ENCODE results near the gene CADPS2.
"Not testable (repeated sequence)": the region's sequence is repeated elsewhere in the genome, so short reads cannot be mapped to it uniquely, and the experiment has no call there.

Gene CADPS2

DNA sequence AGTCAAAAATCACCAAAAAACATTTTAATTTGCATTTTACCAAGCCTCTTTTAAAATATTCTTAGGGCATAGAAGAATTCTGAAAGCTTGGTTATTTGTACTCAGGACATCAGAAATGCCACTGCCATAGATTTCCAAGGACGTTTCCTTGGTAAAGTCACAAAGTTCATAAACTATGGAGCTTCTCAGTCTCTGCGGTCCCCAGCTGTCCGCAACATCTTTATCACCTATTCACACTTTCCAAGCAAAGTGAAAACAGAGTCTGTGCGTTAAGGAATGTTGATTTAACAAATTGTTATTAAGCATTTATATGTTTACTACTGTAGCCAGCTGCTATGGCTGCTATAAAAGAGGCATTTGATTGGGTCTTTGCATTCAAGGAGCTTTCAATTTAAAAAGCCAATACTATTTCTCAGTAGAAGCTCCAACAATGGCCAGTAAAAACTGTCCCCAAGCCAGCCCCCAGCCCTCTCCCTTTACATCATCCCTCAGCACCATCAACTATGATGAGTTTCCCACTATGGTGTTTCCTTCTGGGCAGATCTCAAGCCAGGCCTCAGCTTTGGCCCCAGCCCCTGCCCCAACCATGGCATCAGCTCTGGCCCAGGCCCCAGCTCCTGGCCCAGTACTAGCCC, 36.8 kb downstream of the CADPS2 start:
- no peak for DNase-seq

DNA sequence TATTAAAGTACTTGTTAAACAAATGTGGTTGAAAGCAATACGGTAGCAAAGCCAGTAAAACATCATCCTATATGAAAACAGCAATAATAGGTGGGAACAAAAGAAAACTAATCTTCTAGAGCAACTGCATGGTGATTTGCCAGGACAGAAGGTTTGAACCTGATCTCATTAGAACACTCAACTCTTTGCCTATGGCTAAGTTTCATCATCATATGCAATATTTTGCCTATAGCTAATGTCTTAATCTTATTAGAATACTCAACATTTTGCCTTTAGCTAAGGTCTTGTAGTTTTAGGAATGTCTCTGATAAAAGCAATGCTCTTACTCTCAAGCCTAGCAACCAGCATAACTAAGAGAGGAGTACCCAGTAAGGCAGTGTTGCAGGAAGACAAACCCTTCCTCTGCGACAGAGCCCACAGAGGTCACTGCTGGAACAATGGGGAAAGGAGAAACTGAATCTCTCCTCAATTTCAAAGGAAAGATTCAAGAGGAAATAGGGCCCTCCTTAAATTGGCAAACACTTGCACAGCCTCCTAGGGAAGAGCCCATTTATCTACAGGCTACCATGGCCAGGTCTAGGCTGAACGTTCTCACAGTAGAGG, 38.3 kb downstream of the CADPS2 start:
- DNase-seq = no peak

DNA sequence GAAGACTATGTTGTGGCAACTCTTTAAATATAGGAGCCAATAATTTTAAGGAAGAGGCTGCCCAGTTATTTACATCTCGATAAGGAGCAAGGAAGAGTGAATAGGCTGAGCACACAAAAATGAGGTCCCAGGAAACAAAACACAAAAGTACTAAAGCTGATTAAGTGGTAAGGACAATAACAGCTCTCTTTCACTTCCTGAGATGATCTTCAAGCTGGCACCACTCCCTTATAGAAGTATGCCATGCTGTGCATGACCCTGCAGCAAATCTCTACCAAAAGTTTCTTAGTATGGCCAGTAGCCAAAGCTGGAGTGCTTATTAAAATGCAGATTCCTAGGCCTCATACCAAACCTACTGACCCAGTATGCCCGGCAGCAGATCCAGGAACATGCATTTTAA, 39.7 kb downstream of the CADPS2 start:
- no peak for DNase-seq

DNA sequence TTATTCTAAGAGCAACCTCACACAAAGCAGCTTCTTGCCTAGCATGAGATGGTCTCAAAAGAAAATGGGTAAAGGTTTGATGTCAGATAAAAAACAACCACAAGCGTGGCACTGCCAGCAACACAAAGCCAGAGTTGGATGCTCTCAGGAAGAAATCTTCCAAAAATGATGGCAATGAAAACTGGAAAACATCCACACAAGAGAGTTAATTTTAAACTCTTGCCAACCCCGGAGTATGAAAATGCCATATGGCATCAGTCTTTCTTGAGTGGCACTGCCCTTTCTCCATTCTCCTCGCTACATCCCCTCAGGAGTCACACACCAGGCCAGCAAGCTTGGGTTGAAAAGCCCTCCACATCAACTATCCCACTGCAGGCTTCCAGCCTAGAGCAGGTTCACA, 41.0 kb downstream of the CADPS2 start:
- no peak for DNase-seq

DNA sequence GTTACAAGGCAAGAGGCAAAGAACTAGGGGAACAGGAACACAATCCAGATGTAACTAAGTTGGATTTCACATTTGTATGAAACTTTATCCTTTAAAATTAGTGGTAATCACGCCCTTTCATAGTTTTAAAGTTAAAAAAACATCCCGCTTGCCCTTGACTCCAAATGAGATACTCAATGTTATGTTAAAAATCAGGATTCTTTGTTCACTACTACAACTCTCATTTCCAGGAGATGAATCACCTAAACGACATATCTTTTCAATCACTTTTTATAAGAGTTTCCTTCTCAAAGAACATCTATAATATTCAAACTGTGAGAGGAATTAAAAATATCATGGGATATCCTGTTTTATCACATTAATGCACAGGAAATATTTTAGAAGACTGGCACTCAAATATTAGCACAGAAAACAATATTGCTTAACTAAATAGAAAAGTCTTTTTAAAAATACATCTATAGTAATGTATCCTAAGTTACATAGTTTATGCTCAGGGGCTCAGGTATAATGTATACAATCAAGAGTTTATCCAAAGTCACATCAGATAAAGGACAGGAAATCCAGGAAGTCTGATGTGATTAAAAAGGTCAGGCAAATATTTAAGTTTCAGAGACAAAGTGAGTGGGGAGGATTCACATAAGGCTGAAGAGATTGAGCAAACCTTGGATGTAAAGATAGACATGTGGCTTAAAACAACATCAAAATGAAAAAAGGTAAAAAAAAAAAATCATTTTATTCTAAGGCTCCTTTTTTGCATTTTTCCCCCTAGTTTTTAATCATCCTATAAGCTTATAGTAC, 41.9 kb downstream of the CADPS2 start:
- no peak for DNase-seq

DNA sequence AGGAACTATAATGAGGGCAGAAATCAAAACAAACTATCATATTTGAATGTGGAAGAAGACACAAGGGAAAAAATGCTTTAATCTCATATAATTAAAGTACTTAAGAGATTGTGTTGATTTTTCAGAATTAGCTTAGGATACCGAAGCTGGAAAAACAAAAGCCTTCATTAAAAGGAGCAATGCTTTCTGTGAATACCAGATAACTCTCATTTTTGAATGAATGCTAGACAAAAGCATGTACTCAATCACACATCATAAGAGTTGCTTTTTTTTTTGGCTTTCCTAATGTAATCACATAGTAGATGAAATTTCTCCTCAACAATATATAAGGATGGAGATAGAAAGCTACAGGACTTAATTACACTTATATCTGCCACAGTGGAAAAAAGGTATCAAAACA, 43.3 kb downstream of the CADPS2 start:
- no peak for DNase-seq

DNA sequence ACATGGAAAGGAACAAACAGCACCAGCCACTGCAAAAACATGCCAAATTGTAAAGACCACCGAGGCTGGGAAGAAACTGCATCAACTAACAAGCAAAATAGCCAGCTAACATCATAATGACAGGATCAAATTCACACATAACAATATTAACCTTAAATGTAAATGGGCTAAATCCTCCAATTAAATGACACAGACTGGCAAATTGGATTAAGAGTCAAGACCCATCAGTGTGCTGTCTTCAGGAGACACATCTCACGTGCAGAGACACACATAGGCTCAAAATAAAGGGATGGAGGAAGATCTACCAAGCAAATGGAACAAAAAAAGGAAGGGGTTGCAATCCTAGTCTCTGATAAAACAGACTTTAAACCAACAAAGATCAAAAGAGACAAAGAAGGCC, 50.0 kb downstream of the CADPS2 start:
- DNase-seq = not testable (repeated sequence)

DNA sequence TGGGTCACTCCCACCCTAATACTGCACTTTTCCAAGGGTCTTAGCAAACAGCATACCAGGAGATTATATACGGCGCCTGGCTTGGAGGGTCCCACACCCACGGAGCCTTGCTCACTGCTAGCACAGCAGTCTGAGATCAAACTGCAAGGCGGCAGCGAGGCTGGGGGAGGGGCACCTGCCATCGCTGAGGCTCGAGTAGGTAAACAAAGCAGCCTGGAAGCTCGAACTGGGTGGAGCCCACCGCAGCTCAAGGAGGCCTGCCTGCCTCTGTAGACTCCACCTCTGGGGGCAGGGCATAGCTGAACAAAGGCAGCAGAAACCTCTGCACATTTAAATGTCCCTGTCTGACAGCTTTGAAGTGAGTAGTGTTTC, 51.7 kb downstream of the CADPS2 start:
- DNase-seq = not testable (repeated sequence)

DNA sequence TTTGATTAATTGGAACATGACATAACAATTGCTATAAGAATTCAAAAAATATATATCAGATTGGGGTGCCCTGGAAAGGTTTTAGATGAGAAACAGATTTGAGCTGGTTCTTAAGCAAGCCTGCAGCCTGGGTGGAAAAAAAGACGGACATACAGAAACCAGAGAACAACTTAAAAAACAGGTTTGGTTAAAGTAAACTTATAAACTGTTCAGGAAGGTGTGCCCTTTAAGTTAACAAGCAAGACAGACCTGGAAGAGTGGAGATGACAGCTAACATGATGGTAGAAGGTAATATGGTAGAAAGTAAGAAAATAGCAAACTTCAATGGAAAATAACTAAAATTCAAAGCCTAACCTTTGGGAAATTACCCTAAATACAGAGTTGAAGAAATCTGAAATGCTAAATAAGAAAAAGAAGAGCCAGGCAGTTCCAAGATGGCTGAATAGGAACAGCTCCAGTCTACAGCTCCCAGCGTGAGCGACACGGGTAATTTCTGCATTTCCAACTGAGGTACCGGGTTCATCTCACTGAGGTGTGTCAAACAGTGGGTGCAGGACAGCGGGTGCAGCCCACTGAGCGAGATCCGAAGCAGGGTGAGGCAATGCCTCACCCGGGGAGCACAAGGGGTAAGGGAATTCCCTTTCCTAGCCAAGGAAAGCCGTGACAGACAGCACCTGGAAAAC, 52.2 kb downstream of the CADPS2 start:
- DNase-seq = no peak

DNA sequence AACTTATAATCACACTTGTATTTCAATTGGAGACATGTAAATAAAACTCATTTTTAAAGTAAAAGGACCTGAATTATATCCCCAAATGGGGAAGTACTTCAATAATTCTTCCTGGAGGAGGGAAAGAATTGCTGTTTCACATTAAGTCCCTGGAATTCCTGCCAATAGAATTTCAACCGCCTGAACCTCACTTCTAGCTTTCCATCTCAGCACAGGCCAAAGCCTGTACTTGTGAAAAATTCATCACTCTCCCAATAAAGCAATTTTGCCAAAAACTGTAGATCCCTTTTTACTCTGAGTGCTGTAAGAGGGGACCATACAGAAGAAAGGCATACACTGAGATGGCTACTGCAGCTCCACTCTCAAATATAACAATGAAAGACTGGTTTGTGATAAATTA, 54.8 kb downstream of the CADPS2 start:
- DNase-seq = no peak

DNA sequence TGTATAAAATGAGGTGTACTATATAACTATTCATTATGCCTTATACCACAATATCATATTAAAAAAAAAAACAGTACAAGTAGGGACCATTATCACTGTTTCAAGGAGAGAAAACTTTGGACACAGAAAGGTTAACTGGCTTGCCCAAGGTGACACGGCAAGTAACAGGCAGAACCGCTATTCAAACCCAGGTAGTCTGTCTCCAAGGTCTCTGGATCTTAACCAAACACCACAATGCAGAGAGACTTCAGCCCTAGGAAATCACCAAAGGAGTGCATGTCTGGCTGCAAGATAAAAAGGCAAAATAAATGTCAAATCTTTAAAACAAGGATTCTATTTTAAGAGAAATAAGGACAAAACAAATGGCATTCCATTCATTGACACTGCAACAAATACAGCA, 56.3 kb downstream of the CADPS2 start:
- DNase-seq = no peak

DNA sequence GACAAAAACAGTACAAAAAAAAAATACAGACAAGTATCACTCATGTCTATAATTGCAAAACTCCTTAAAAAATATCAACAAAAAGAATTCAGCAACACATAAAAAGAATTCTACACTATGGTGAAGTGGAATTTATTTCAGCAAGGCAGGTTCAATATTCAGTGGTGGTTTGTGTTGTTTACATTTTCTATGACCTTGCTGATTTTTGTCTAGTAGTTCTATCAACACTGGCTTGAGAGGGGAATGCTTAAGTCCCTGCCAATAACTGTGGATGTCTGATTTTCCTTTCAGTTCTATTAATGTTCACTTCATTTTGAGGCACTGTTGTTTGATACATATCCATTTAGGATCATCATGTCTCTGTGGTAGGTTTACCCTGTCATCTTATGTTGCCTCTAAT, 58.5 kb downstream of the CADPS2 start:
- no peak for DNase-seq

DNA sequence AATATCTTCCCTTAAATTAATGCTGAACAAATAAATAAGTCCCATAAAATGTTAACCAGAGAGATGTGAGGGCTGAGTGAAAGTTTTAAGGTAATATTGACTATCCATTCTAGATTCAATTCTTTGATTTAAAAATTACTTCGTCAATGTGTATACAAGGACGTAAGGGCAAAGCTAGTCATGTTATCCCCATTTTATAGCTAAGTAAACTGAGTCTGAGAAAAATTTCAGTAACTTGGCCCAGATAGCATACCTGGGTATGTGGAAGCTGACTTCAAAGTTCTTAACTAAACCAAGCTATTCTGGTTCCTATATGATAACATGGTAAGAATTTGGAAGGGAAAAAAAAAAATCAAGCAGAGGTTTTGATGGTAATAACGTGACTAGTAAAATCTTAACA, 72.4 kb downstream of the CADPS2 start:
- DNase-seq = no peak

DNA sequence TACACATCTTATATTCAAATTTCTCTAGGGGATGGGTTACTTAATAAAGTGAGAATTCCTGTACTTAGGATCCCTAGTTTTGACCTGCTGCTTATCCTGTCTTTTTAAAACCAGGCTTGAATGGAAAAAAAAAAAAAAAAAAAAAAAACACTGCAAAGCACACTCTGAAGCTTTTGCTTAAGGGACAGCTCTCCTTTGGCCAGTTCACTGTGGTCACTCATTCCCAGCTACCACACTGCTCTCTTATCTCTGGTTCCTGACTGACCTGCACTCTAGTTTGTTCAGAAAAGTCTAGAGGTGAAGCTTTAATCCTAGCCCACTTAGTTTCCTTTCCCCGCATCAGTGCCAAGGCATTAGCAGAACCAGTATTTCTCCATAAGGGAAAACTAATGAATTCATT, 82.4 kb downstream of the CADPS2 start:
- no peak for DNase-seq

DNA sequence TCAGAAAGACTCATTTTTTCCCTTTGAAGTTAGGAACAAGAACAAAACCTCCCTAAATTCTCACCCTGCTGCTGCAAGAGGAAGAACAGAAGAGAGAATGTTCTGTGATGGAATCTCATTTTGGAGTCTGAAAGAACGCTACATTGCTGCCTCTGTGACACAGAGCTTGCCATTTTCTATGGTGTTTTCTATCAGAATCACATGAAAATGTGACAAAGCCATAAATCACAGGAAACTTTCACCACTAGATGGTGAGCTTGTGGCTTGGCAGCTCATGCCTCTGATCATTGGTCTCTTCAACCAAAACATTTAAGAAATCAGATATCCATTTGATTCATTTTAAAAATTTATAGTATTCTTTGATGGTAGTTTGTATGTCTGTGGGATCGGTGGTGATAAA, 82.9 kb downstream of the CADPS2 start:
- DNase-seq = no peak

DNA sequence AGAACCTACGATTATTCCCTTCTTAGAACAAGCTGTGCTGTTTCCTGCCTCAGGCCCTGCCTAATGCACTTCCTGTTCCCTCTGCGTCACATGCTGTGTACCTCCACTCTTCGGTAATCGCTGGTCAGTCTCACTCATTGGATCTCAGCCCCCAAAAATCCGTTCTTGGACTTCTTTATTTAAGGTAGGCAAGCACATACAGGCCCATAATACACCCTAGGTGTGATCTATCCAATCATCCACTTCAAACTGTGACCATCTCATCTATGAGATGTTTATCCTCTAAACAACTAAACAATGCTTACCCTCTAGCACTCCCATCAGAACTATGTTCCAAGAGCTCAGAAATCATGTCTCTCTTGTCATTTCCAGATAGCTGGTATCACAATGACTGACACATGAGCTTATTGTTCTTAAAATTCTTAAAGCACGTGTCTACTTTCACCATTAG, 83.9 kb downstream of the CADPS2 start:
- DNase-seq = no peak

DNA sequence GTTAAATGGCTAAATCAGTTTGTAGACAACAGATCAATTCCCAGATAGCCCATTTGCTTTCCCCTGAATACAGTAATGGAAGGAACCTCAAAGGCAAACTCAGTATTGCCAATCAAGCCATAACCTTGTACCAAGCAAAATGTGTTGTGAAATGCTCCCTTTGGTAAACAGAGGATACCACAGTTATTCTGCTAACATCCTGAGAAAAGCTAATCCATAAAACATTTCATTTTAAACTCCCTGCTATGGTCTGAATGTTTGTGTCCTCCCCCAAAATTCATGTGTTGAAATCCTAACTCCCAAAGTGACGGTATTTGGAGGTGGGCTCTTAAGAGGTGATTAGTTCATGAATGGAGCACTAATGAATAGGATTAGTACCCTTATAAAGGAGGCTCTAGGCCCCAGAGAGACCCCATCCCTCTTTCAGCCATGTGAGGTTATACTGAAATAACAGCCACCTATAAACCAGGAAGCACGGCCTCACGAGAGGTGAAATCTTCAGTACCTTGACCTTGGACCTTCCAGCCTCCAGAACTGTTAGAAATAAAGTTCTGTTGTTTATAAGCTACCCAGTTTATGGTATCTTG, 94.2 kb downstream of the CADPS2 start:
- DNase-seq = no peak

DNA sequence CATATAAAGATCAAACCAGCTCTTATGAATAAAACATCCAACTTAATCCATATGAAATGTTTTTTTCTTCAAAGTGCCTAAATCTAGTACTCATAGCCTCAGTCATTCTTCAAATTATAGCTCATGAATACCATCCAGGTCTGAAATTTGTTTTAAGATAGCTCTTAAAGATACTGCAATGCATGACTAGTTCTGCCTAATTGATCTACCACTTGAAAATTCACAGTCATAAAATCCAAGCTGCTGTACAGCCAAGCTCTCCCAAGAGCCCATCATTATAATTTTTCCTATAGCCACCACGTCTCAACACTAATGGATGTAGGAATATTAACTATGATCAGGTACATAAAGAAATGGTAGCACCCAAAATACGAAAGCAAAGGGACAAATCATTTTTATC, 95.7 kb downstream of the CADPS2 start:
- peak; percentile 7 for DNase-seq

DNA sequence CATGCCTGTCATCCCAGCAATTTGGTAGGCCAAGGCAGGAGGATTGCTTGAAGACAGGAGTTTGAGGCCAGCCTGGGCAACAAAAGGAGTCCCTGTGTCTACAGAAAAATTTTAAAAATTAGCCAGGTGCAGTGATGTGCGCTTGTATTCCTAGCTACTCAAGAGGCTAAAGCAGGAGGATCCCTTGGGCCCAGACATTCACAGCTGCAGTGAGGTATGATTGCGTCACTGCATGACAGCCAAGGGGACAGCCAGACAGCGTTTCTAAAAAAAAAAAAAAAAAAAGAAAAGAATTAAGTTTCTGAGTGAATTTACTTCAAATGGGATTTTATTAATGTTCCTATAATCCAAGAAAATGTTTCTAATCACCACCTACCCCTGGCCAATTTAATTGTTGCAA, 96.1 kb downstream of the CADPS2 start:
- peak; percentile 13 for DNase-seq

DNA sequence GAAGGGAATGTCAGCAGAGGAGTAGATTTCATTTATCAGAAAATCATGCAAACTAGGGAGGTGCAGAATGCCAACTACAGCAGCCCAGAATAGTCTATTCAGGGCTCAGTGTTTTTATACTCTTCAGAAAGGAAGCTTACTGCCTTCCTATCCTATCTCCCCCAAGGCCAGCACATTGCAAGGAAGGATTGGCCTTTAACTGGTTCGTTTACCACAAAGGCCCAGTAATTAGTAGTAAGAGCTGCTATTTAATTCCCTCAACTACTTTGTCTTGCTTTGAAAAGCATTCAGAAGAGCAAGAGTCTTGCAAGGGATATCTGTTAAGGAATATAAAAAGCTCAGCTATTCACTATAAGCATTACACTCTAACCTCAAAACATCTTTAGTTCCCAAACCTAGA, 97.1 kb downstream of the CADPS2 start:
- no peak for DNase-seq

DNA sequence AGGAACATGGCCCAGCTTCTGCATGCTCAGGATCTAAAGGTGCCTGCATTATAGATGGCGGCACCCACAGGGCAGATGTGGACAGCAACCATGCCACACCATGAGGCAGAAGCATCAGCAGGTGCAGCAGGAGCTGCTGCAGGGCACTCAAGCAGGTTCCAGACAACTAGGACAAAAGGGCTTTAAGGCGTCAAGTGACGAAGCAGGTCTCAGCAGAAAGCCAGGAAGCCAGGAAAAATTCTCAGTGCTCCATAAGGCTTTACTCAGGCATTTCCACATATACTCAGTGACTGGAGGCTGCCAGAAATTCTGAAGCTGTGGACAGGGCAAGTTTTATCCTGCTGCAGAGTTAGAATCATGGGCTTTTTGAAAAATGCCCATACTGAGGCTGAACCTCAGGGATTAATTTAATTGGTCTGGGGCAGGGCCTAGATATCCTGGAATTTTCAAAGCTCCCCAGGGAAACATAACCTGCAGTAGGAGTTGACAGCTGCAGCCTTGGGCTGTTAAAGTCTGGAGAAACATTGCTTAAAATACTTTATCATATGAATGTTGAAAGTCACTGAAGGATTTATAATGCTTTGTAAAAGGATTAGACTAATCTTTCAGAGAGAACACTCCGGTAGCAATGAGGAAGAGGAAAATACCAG, 115.4 kb downstream of the CADPS2 start:
- DNase-seq = no peak

DNA sequence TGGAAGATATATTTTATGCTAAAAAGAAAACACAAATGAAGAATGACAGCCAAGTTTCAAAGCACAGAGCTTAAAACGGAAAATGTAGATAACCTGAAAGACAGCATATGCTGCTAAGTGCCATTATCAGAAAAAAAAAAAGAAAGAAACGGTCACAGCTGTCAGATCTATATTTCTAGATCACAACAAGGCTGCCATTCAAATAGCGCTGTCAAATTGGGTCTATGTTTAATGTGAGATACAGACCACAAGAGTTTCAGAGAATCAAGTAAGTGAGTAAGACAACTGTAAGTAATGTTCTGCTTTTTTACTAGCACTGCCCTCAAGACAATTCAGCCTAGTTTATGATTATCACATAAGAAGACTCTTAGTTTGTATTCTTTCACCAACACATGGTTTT, 117.4 kb downstream of the CADPS2 start:
- no peak for DNase-seq

DNA sequence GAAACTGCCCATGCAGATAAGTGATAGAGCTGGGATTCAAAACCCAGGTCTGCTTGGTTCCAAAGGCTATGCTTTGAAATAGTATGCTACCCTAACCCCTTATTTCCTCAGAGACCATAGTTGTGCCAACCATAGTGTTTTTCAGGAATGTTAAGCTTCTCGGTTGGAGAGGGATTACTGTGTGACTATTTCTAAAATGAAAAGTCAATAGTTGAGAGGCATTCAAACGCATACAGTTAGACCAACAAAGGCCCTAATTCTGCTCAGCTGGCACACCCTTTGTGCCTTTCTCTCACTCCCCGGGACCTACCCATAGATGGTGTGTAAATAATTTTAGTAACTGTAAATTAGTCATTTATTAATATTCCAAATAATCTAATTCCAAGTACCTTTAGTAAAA, 118.9 kb downstream of the CADPS2 start:
- no peak for DNase-seq
